Gastrocnemius medialis (tissue), 4 donors: Measurements from ENCODE around the gene DLAT. TPM values are rescaled to one million over a fixed set of nuclear protein-coding genes. Genes with fewer than 3 reads are reported as not detected.
"Not testable (repeated sequence)": the region's sequence is repeated elsewhere in the genome, so short reads cannot be mapped to it uniquely, and the experiment has no call there.

Source experiments
- ATAC-seq, 2 donors: fragments of 150-250 bp; one replicate each; pipeline ENCODE4 v1.9.1; 2016
- DNase-seq, 2 donors: peaks; one replicate each; pipeline ENCODE4 v3.0.0-alpha.2; 2019
- H3K27ac ChIP-seq, 4 donors: fragments of 200-600 bp; sonication (generic); 1 replicate in 1 of 4; 2 replicates in 3 of 4; pipeline ENCODE4 v1.5.1; 2016 to 2018; ENCODE audit warnings: mild to moderate bottlenecking in 2 of 4, moderate library complexity in 1 of 4
- H3K27me3 ChIP-seq, 3 donors: fragments of 200-600 bp; sonication (generic) in 2 of 3; 1 replicate in 1 of 3; 2 replicates in 2 of 3; pipeline versions ENCODE4 v1.5.1 to v1.6.0; 2016 to 2019; ENCODE audit warnings: mild to moderate bottlenecking in 1 of 3, moderate library complexity in 1 of 3
- H3K36me3 ChIP-seq, 2 donors: fragments of 200-600 bp; sonication (generic) in 1 of 2; one replicate each; pipeline ENCODE4 v1.5.1; 2017 to 2018
- H3K4me1 ChIP-seq, 2 donors: fragments of 200-600 bp; sonication (generic) in 1 of 2; one replicate each; pipeline ENCODE4 v1.5.1; 2016 to 2017; ENCODE audit warnings: mild to moderate bottlenecking in 2 of 2
- H3K4me3 ChIP-seq, 4 donors: fragments of 200-600 bp; sonication (generic) in 3 of 4; 1 replicate in 1 of 4; 2 replicates in 3 of 4; pipeline ENCODE4 v1.5.1; 2016 to 2019; ENCODE audit warnings: mild to moderate bottlenecking in 2 of 4
- H3K9me3 ChIP-seq, 3 donors: fragments of 200-600 bp; sonication (generic) in 2 of 3; 1 replicate in 1 of 3; 2 replicates in 2 of 3; pipeline ENCODE4 v1.5.1; 2016 to 2019
- CTCF ChIP-seq, 5 experiments: fragments of 450-650 bp in 3 of 5; fragments of 200-600 bp in 2 of 5; sonication (generic) in 2 of 5; IDR thresholded peaks in 4 of 5; conservative IDR thresholded peaks in 1 of 5; 1 replicate in 4 of 5; 2 replicates in 1 of 5; pipeline ENCODE4 v1.5.1; 2016 to 2019; ENCODE audit warnings: antibody characterized with exemption in 5 of 5, mild to moderate bottlenecking in 3 of 5, moderate library complexity in 3 of 5
- POLR2A ChIP-seq, 2 donors: fragments of 450-650 bp; IDR thresholded peaks; one replicate each; pipeline ENCODE4 v1.6.1; 2017; ENCODE audit warnings: antibody characterized with exemption in 2 of 2, mild to moderate bottlenecking in 2 of 2, moderate library complexity in 2 of 2
- in situ Hi-C, 4 donors: fragments of 200-750 bp; cut with MboI; loops; one replicate each; pipeline versions ENCODE4 v1.15.0 to v1.8.0; 2017; ENCODE audit warnings: low sequenced_read_pairs in 4 of 4
- intact Hi-C: fragments of 100-400 bp; cut with DNase I; formaldehyde crosslinking; loops from one replicate; pipeline ENCODE4 v1.15.1; 2023; ENCODE audit warnings: low total_unique reads
- total RNA-seq, 4 donors: library from RNA; depleted of rRNA; stranded (reverse); fragments of >200 nt; gene quantifications; one replicate each; pipeline versions ENCODE4 v1.1.0 to v1.2.3, GENCODE V29; 2016

DLAT gene
- total RNA-seq, 4 donors from 2014 or later, result 60.1 to 117 (median 67.8) TPM

GRCh38 chr11:112042161-112042960 is 17.2 kb downstream of the DLAT start:
- DNase-seq (no peak), ATAC-seq (no peak)
- intact Hi-C loops (no loop called here), in situ Hi-C loops (no loop called here)
- no peak for TF ChIP-seq CTCF (IDR thresholded peaks at IDR 0.05 in 4 of 5, conservative IDR thresholded peaks at IDR 0.05 in 1 of 5)
- no peak for TF ChIP-seq POLR2A (IDR thresholded peaks at IDR 0.05)
- H3K27ac ChIP-seq, result peak overlapping the region in 2 of 4 donors; percentile 8 to 40
- peaks cover 0 to 61% of the 10 kb centered on the region in 2 donors for H3K36me3 ChIP-seq
- H3K27me3 ChIP-seq, result no peaks in the 10 kb centered on the region
- H3K9me3 ChIP-seq, result no peaks in the 10 kb centered on the region
- H3K4me1 ChIP-seq, result peaks cover 0 to 24% of the 10 kb centered on the region in 2 donors
- H3K4me3 ChIP-seq, result no peak overlapping the region

GRCh38 chr11:112042961-112043304 is 17.7 kb downstream of the DLAT start:
- TF ChIP-seq CTCF (IDR thresholded peaks at IDR 0.05 in 4 of 5, conservative IDR thresholded peaks at IDR 0.05 in 1 of 5), result no peak
- TF ChIP-seq POLR2A (IDR thresholded peaks at IDR 0.05), result no peak
- intact Hi-C loops, result no loop called here
- H3K27me3 ChIP-seq, result no peaks in the 10 kb centered on the region
- DNase-seq (no peak), ATAC-seq (no peak)
- no peaks in the 10 kb centered on the region for H3K9me3 ChIP-seq
- in situ Hi-C loops, result no loop called here
- no peak overlapping the region for H3K4me3 ChIP-seq
- H3K27ac ChIP-seq, result peak overlapping the region in 1 of 4 donors; percentile 8
- H3K4me1 ChIP-seq, result peaks cover 0 to 24% of the 10 kb centered on the region in 2 donors
- peaks cover 0 to 56% of the 10 kb centered on the region in 2 donors for H3K36me3 ChIP-seq

- Histone ChIP-seq H3K4me3 (no peak overlapping the region), H3K36me3 (peaks cover 0 to 55% of the 10 kb centered on the region in 2 donors), H3K9me3 (no peaks in the 10 kb centered on the region), H3K27ac (peak overlapping the region in 1 of 4 donors; percentile 41), H3K4me1 (peaks cover 0 to 23% of the 10 kb centered on the region in 2 donors), H3K27me3 (no peaks in the 10 kb centered on the region)
- TF ChIP-seq CTCF (IDR thresholded peaks at IDR 0.05 in 4 of 5, conservative IDR thresholded peaks at IDR 0.05 in 1 of 5) (no peak), POLR2A (IDR thresholded peaks at IDR 0.05) (no peak)
- DNase-seq (no peak), ATAC-seq (no peak)
- intact Hi-C loops (no loop called here), in situ Hi-C loops (no loop called here)
Observed at GRCh38 chr11:112044961-112045360, 19.8 kb downstream of the DLAT start.

- in situ Hi-C loops, H3K27ac ChIP-seq, intact Hi-C loops, H3K4me1 ChIP-seq, DNase-seq, ATAC-seq, H3K4me3 ChIP-seq, H3K27me3 ChIP-seq, H3K9me3 ChIP-seq: not testable (repeated sequence)
- H3K36me3 ChIP-seq, result peaks cover 0 to 72% of the 10 kb centered on the region in 2 donors
Observed at GRCh38 chr11:112046647-112047046, 21.4 kb downstream of the DLAT start.

- intact Hi-C loops, H3K9me3 ChIP-seq, ATAC-seq, H3K4me1 ChIP-seq, DNase-seq, H3K27me3 ChIP-seq, H3K4me3 ChIP-seq, in situ Hi-C loops: not testable (repeated sequence)
- H3K36me3 ChIP-seq, result peaks cover 2 to 87% of the 10 kb centered on the region in 2 donors
- peak overlapping the region in 2 of 4 donors; percentile 13 to 57 for H3K27ac ChIP-seq
Observed at GRCh38 chr11:112048256-112048655, 23.0 kb downstream of the DLAT start.
